OCI-LY7 (cell line): ENCODE results near the gene GRAMD2B. TPM values are rescaled to one million over a fixed set of nuclear protein-coding genes. Genes with fewer than 3 reads are reported as not detected.
"Not testable (repeated sequence)": the region's sequence is repeated elsewhere in the genome, so short reads cannot be mapped to it uniquely, and the experiment has no call there.

Source experiments
- BruUV-seq: library from RNA; stranded (reverse); fragments of 400-500 nt; replicated peaks from 2 replicates; lab custom pipeline; 2021; lab: Mats Ljungman, UMichigan
- CTCF ChIA-PET: fragments of 300-600 bp; sonication (Branson Sonifier 250); formaldehyde crosslinking; loops from one replicate; lab custom pipeline; 2022; ENCODE audit warnings: antibody characterized with exemption; ENCODE audit not compliant: unreplicated experiment; lab: Charles Lee
- POLR2A ChIA-PET: fragments of 300-600 bp; sonication (Branson Sonifier 250); formaldehyde crosslinking; loops from one replicate; lab custom pipeline; 2022; ENCODE audit warnings: antibody characterized with exemption; lab: Charles Lee
- DNase-seq: peaks from one replicate; pipeline ENCODE4 v3.0.0-alpha.2; 2015; ENCODE audit warnings: low spot score
- H2AFZ ChIP-seq: fragments of 200-600 bp; sonication (generic), shearing (Covaris generic); 2 replicates; pipeline ENCODE4 v1.6.1; 2014; ENCODE audit warnings: mild to moderate bottlenecking, antibody characterized with exemption, low read length, moderate library complexity
- H3K27ac ChIP-seq: fragments of 200-600 bp; sonication (generic); 2 replicates; pipeline ENCODE4 v1.5.1; 2014; ENCODE audit warnings: mixed run types, low read depth, mild to moderate bottlenecking, moderate library complexity, low read length, inconsistent platforms; ENCODE audit not compliant: poor library complexity, severe bottlenecking
- H3K36me3 ChIP-seq: fragments of 200-600 bp; sonication (generic); 2 replicates; pipeline ENCODE4 v1.6.1; 2014; ENCODE audit warnings: mild to moderate bottlenecking, antibody characterized with exemption, low read length, moderate library complexity, mixed read lengths; ENCODE audit not compliant: insufficient read depth
- H3K4me1 ChIP-seq: fragments of 200-600 bp; sonication (generic); 2 replicates; pipeline ENCODE4 v1.5.1; 2014; ENCODE audit warnings: mild to moderate bottlenecking, low read length; ENCODE audit not compliant: insufficient read depth, poor library complexity, severe bottlenecking
- H3K4me2 ChIP-seq: fragments of 200-600 bp; sonication (generic); 2 replicates; pipeline ENCODE4 v1.6.1; 2014; ENCODE audit warnings: mild to moderate bottlenecking, low read length
- H3K4me3 ChIP-seq: fragments of 200-600 bp; sonication (generic); 2 replicates; pipeline ENCODE4 v1.5.1; 2014; ENCODE audit warnings: mild to moderate bottlenecking, low read depth, low read length; ENCODE audit not compliant: poor library complexity, severe bottlenecking
- H3K79me2 ChIP-seq: fragments of 200-600 bp; sonication (generic); 2 replicates; pipeline ENCODE4 v1.6.1; 2016; ENCODE audit warnings: low read depth, mild to moderate bottlenecking, low read length, moderate library complexity, mixed read lengths; ENCODE audit not compliant: insufficient read depth
- H3K9me2 ChIP-seq: fragments of 200-600 bp; sonication (generic); 2 replicates; pipeline ENCODE4 v1.6.1; 2016; ENCODE audit warnings: mild to moderate bottlenecking, low read length, mixed read lengths; ENCODE audit not compliant: insufficient read depth
- H3K9me3 ChIP-seq: fragments of 200-600 bp; sonication (generic); 2 replicates; pipeline ENCODE4 v1.6.1; 2014; ENCODE audit warnings: mild to moderate bottlenecking, mixed run types, low read length, mixed read lengths
- H4K20me1 ChIP-seq: fragments of 200-600 bp; sonication (generic); 2 replicates; pipeline ENCODE4 v1.6.1; 2014; ENCODE audit warnings: mild to moderate bottlenecking, antibody characterized with exemption, low read length, moderate library complexity, mixed read lengths; ENCODE audit not compliant: insufficient read depth
- CTCF ChIP-seq: fragments of 200-600 bp; sonication (generic); conservative IDR thresholded peaks from 2 replicates; pipeline ENCODE4 v1.5.1; 2014; ENCODE audit warnings: mild to moderate bottlenecking, antibody characterized with exemption, low read length, moderate library complexity, mixed read lengths
- EZH2phosphoT487 ChIP-seq: fragments of 200-600 bp; sonication (generic); IDR thresholded peaks from 2 replicates; pipeline ENCODE4 v1.6.1; 2018; ENCODE audit warnings: low read depth, borderline replicate concordance, mild to moderate bottlenecking, mixed run types, antibody characterized with exemption, low read length, moderate library complexity, mixed read lengths
- intact Hi-C: fragments of 100-400 bp; cut with micrococcal nuclease; formaldehyde crosslinking; loops from one replicate; pipeline ENCODE4 v1.10.0; 2022; ENCODE audit not compliant: unreplicated experiment
- total RNA-seq, 2 experiments: library from RNA; depleted of rRNA in 1 of 2; stranded (reverse); fragments of >200 nt in 1 of 2; shearing (Covaris generic) in 1 of 2; gene quantifications; 2 replicates each; pipeline ENCODE4 v1.2.3, GENCODE V29; 2014 to 2022

GRAMD2B gene
- total RNA-seq, 2 experiments from 2014 or later = not detected

- H3K79me2 ChIP-seq = no peaks in the 10 kb centered on the region
- H2AFZ ChIP-seq = no peak overlapping the region
- no peaks in the 10 kb centered on the region for H3K4me1 ChIP-seq
- no peaks in the 10 kb centered on the region for H4K20me1 ChIP-seq
- TF ChIP-seq EZH2phosphoT487 (no peak), CTCF (no peak)
- no peak overlapping the region for H3K27ac ChIP-seq
- no peaks in the 10 kb centered on the region; the same call in 1 of the 2 replicates for H3K9me2 ChIP-seq
- H3K36me3 ChIP-seq = no peaks in the 10 kb centered on the region
- POLR2A ChIA-PET = no interaction called here
- CTCF ChIA-PET = no interaction called here
- H3K4me2 ChIP-seq = no peak overlapping the region
- H3K4me3 ChIP-seq = no peak overlapping the region
- no peak for DNase-seq
- no TSS peak for BruUV-seq
- H3K9me3 ChIP-seq = no peaks in the 10 kb centered on the region
- intact Hi-C loops = no loop called here
These were observed 92.1 kb downstream of the GRAMD2B start for GRCh38 chr5:126515337-126515736.

GRCh38 chr5:126516133-126516532 is 92.9 kb downstream of the GRAMD2B start:
- no peak for DNase-seq
- TF ChIP-seq EZH2phosphoT487 (no peak), CTCF (no peak)
- POLR2A ChIA-PET = no interaction called here

GRCh38 chr5:126516852-126517251 is 93.6 kb downstream of the GRAMD2B start:
- POLR2A ChIA-PET = interaction anchor here (0.7 kb wide), 1 partner anchor 383 kb away, joined by 3 read pairs; no protein-coding TSS in a partner anchor
- intact Hi-C loops = no loop called here
- H3K4me1 ChIP-seq = no peaks in the 10 kb centered on the region
- no peak for DNase-seq
- H3K4me3 ChIP-seq = no peak overlapping the region
- no TSS peak for BruUV-seq
- no peaks in the 10 kb centered on the region for H3K79me2 ChIP-seq
- H4K20me1 ChIP-seq = no peaks in the 10 kb centered on the region
- TF ChIP-seq EZH2phosphoT487 = no peak
- no peak for TF ChIP-seq CTCF
- H2AFZ ChIP-seq = no peak overlapping the region
- no peaks in the 10 kb centered on the region for H3K9me3 ChIP-seq
- H3K27ac ChIP-seq = no peak overlapping the region
- no peak overlapping the region for H3K4me2 ChIP-seq
- H3K36me3 ChIP-seq = no peaks in the 10 kb centered on the region
- H3K9me2 ChIP-seq = no peaks in the 10 kb centered on the region; the same call in 1 of the 2 replicates
- CTCF ChIA-PET = no interaction called here

More at GRCh38 chr5:126516133-126516532, 92.9 kb downstream of the GRAMD2B start:
- Histone ChIP-seq H3K9me3 (no peaks in the 10 kb centered on the region), H3K9me2 (no peaks in the 10 kb centered on the region; the same call in 1 of the 2 replicates), H4K20me1 (no peaks in the 10 kb centered on the region), H3K4me2 (no peak overlapping the region), H3K4me1 (no peaks in the 10 kb centered on the region), H3K79me2 (no peaks in the 10 kb centered on the region), H3K4me3 (no peak overlapping the region), H3K27ac (no peak overlapping the region), H3K36me3 (no peaks in the 10 kb centered on the region), H2AFZ (no peak overlapping the region)
- no TSS peak for BruUV-seq
- CTCF ChIA-PET = no interaction called here
- intact Hi-C loops = no loop called here

GRCh38 chr5:126519223-126519622 is 96.0 kb downstream of the GRAMD2B start:
- POLR2A ChIA-PET = interaction anchor here (1.6 kb wide), 1 partner anchor 14 kb away, joined by 5 read pairs; no protein-coding TSS in a partner anchor
- H3K4me2 ChIP-seq, DNase-seq, H4K20me1 ChIP-seq, H3K9me3 ChIP-seq, H3K27ac ChIP-seq, BruUV-seq, H3K36me3 ChIP-seq, H2AFZ ChIP-seq, H3K4me1 ChIP-seq, intact Hi-C loops, H3K9me2 ChIP-seq, CTCF ChIA-PET, H3K4me3 ChIP-seq, H3K79me2 ChIP-seq: not testable (repeated sequence)
